GM12878 (cell line): Measurements from ENCODE around the gene REEP2. TPM values are rescaled to one million over a fixed set of nuclear protein-coding genes. Genes with fewer than 3 reads are reported as not detected.

Source experiments
- ATAC-seq: fragments of 200-7000 bp; cut with Tn5 transposase; 3 replicates; pipeline ENCODE4 v1.9.1; 2020; ENCODE audit warnings: mild to moderate bottlenecking, moderate library complexity
- BruUV-seq: library from RNA; stranded (reverse); fragments of 400-500 nt; replicated peaks from 2 replicates; lab custom pipeline; 2021; lab: Mats Ljungman, UMichigan
- CTCF ChIA-PET: fragments of 300-600 bp; sonication (Branson Sonifier 250); formaldehyde crosslinking; extraction: SDS; loops from one replicate; lab custom pipeline; 2021; ENCODE audit warnings: inconsistent platforms; lab: Yijun Ruan, JAX
- POLR2A ChIA-PET: fragments of 350-600 bp; formaldehyde crosslinking; extraction: SDS; loops from one replicate; lab custom pipeline; 2021; ENCODE audit warnings: inconsistent platforms; lab: Charles Lee
- RAD21 ChIA-PET: fragments of 300-600 bp; sonication (Branson Sonifier 250); formaldehyde crosslinking; loops from one replicate; lab custom pipeline; 2023; ENCODE audit warnings: antibody characterized with exemption; ENCODE audit not compliant: unreplicated experiment; lab: Charles Lee
- SMC1A ChIA-PET: fragments of 300-600 bp; sonication (Branson Sonifier 250); formaldehyde crosslinking; loops from one replicate; lab custom pipeline; 2023; ENCODE audit not compliant: unreplicated experiment, uncharacterized antibody; lab: Charles Lee
- DNase-seq: peaks from one replicate; pipeline ENCODE4 v3.0.0-alpha.2; 2011; ENCODE audit warnings: low read depth, low spot score
- FAIRE-seq: peaks from 3 replicates; lab custom pipeline; 2011; peaks lifted over from hg19 to GRCh38; lab: Jason Lieb, UNC
- H2AFZ ChIP-seq: 2 replicates; pipeline ENCODE4 v1.6.0; 2011; ENCODE audit warnings: low read depth, low read length, control low read depth; ENCODE audit not compliant: control insufficient read depth
- H3K27ac ChIP-seq: 2 replicates; pipeline ENCODE4 v1.5.1; 2011; ENCODE audit warnings: control low read depth; ENCODE audit not compliant: control insufficient read depth, insufficient read depth
- H3K27me3 ChIP-seq, 2 experiments: replicated peaks in 1 of 2; 2 replicates each; pipeline versions ENCODE4 v1.6.0 to v1.6.1; 2011; ENCODE audit warnings: low read length in 1 of 2; ENCODE audit not compliant: control insufficient read depth in 2 of 2, insufficient read depth in 2 of 2
- H3K36me3 ChIP-seq, 2 experiments: 2 replicates each; pipeline ENCODE4 v1.5.1; 2011; ENCODE audit warnings: low read length in 1 of 2; ENCODE audit not compliant: control insufficient read depth in 2 of 2, insufficient read depth in 2 of 2
- H3K4me1 ChIP-seq: 2 replicates; pipeline ENCODE4 v1.6.1; 2011; ENCODE audit warnings: mild to moderate bottlenecking, low read length, moderate library complexity, mixed read lengths; ENCODE audit not compliant: control insufficient read depth, insufficient read depth
- H3K4me2 ChIP-seq: 2 replicates; pipeline ENCODE4 v1.6.0; 2011; ENCODE audit warnings: control low read depth; ENCODE audit not compliant: control insufficient read depth, insufficient read depth
- H3K4me3 ChIP-seq: fragments of 200-600 bp; sonication (generic); 2 replicates; pipeline ENCODE4 v1.5.1; 2016
- H3K79me2 ChIP-seq: 2 replicates; pipeline ENCODE4 v1.6.0; 2011; ENCODE audit warnings: low read length; ENCODE audit not compliant: control insufficient read depth, insufficient read depth
- H3K9ac ChIP-seq: 2 replicates; pipeline ENCODE4 v1.8.0; 2011; ENCODE audit warnings: low read length, control low read depth, mixed read lengths; ENCODE audit not compliant: control insufficient read depth, insufficient read depth
- H3K9me3 ChIP-seq: replicated peaks from 3 replicates; pipeline ENCODE4 v1.5.1; 2011; ENCODE audit warnings: mild to moderate bottlenecking, low read length; ENCODE audit not compliant: control insufficient read depth, insufficient read depth
- H4K20me1 ChIP-seq: 2 replicates; pipeline ENCODE4 v1.6.0; 2011; ENCODE audit not compliant: control insufficient read depth, insufficient read depth
- BHLHE40 ChIP-seq, 2 experiments: fragments of 450-650 bp in 1 of 2; IDR thresholded peaks; 2 replicates each; pipeline ENCODE4 v1.6.1; 2011 to 2017; ENCODE audit warnings: low read depth in 2 of 2, borderline replicate concordance in 1 of 2, improper control_type of control experiment in 1 of 2, low read length in 1 of 2, mild to moderate bottlenecking in 1 of 2
- ELK1 ChIP-seq: IDR thresholded peaks from 2 replicates; pipeline ENCODE4 v1.6.1; 2012; ENCODE audit warnings: low read depth, low read length, improper control_type of control experiment
- FOXK2 ChIP-seq: fragments of 450-650 bp; IDR thresholded peaks from 2 replicates; pipeline ENCODE4 v1.6.1; 2017; ENCODE audit warnings: mild to moderate bottlenecking, moderate library complexity
- GATAD2B ChIP-seq: fragments of 450-650 bp; conservative IDR thresholded peaks from 2 replicates; pipeline ENCODE4 v1.6.1; 2017; ENCODE audit warnings: low read depth, mild to moderate bottlenecking, moderate library complexity
- IKZF2 ChIP-seq, 2 experiments: fragments of 450-650 bp; IDR thresholded peaks; 2 replicates each; pipeline ENCODE4 v1.6.1; 2017; ENCODE audit warnings: mild to moderate bottlenecking in 2 of 2, moderate library complexity in 2 of 2
- MTA3 ChIP-seq: IDR thresholded peaks from 2 replicates; pipeline ENCODE4 v1.6.1; 2012; ENCODE audit warnings: low read length, inconsistent platforms, borderline replicate concordance
- PAX5 ChIP-seq: IDR thresholded peaks from 2 replicates; pipeline ENCODE4 v1.6.1; 2011; ENCODE audit warnings: low read depth, low read length, borderline replicate concordance
- POLR2AphosphoS5 ChIP-seq: IDR thresholded peaks from 2 replicates; pipeline ENCODE4 v1.6.1; 2011; ENCODE audit warnings: mild to moderate bottlenecking, low read length, inconsistent platforms
- RELA ChIP-seq: fragments of 450-650 bp; IDR thresholded peaks from 2 replicates; pipeline ENCODE4 v1.8.0; 2014; ENCODE audit warnings: borderline replicate concordance; ENCODE audit not compliant: partially characterized antibody
- SMC3 ChIP-seq: IDR thresholded peaks from 2 replicates; pipeline ENCODE4 v1.6.1; 2011; ENCODE audit warnings: low read length, improper control_type of control experiment, borderline replicate concordance
- SPI1 ChIP-seq: IDR thresholded peaks from 2 replicates; pipeline ENCODE4 v1.6.1; 2011; ENCODE audit warnings: low read depth, mild to moderate bottlenecking, low read length, moderate library complexity, borderline replicate concordance; ENCODE audit not compliant: insufficient read depth
- SUPT20H ChIP-seq: IDR thresholded peaks from 2 replicates; pipeline ENCODE4 v1.6.1; 2011; ENCODE audit warnings: low read depth, mild to moderate bottlenecking, low read length, moderate library complexity, borderline replicate concordance; ENCODE audit not compliant: control insufficient read depth
- ZBTB33 ChIP-seq: fragments of 450-650 bp; IDR thresholded peaks from 2 replicates; pipeline ENCODE4 v1.6.1; 2017; ENCODE audit warnings: mild to moderate bottlenecking
- ZNF687 ChIP-seq: fragments of 450-650 bp; IDR thresholded peaks from 2 replicates; pipeline ENCODE4 v1.6.1; 2017; ENCODE audit warnings: mild to moderate bottlenecking, moderate library complexity
- WGBS: methylation state at CpG from one replicate; pipeline ENCODE4 v1.1.6; 2016; ENCODE audit warnings: low lambda C conversion rate; ENCODE audit not compliant: insufficient replicate concordance, insufficient coverage; ENCODE audit errors: missing lambda C conversion rate; 5-methylcytosine and 5-hydroxymethylcytosine counted together
- in situ Hi-C: fragments of 300-500 bp; cut with MboI; formaldehyde crosslinking; loops from 9 replicates; pipeline ENCODE4 v1.14.3; 2018; ENCODE audit warnings: mixed read lengths
- intact Hi-C: fragments of 100-400 bp; cut with micrococcal nuclease; formaldehyde crosslinking; loops from one replicate; pipeline ENCODE4 v1.14.2; 2022; ENCODE audit not compliant: unreplicated experiment
- polyA plus RNA-seq, 11 experiments: library from polyadenylated mRNA; depleted of rRNA in 4 of 11; unstranded in 6 of 11; stranded (reverse) in 5 of 11; fragments of >200 nt; fragmentation: Nextera tagmentation in 4 of 11; fragmentation: Illumina TruSeq in 1 of 11; extraction: Ambion mirVana in 4 of 11; extraction: Trizol in 1 of 11; gene quantifications; 1 replicate in 1 of 11; 2 replicates in 10 of 11; pipeline versions ENCODE4 v1.2.1 to v1.2.3, GENCODE V29; 2011 to 2016; ENCODE audit warnings: inconsistent platforms in 2 of 11, missing spikeins in 2 of 11, low read depth in 1 of 11
- total RNA-seq, 4 experiments: library from RNA; depleted of rRNA in 3 of 4; stranded (reverse); fragments of >200 nt in 3 of 4; fragmentation: Illumina TruSeq in 1 of 4; extraction: Trizol in 1 of 4; gene quantifications; 2 replicates each; pipeline versions ENCODE4 v1.2.1 to v1.2.3, GENCODE V29; 2013 to 2021

The REEP2 gene
- total and polyA plus RNA-seq, 10 of the 15 experiments (the other 5 are each of a cell fraction or from before 2014, with no cell fraction given), result 0.10 to 3.1 (median 2.0) TPM

- ChIA-PET RAD21 (interaction anchor here (2.3 kb wide), 1 partner anchor 11 kb away, joined by 13 read pairs; no protein-coding TSS in a partner anchor), SMC1A (interaction anchor here (1.3 kb wide), 1 partner anchor 11 kb away, joined by 8 read pairs; no protein-coding TSS in a partner anchor), CTCF (interaction anchor here (1.3 to 1.4 kb wide), 2 partner anchors 12 to 27 kb away, joined by 9 to 13 read pairs; partner anchors contain the start of gene EGR1), POLR2A (interaction anchor here (1.3 kb wide), 1 partner anchor 27 kb away, joined by 4 read pairs; the partner anchor contains the start of gene EGR1)
- H3K9me3 ChIP-seq, result no peaks in the 10 kb centered on the region
- peak; percentile 23 for DNase-seq
- peaks cover 7% of the 10 kb centered on the region; the same call in 1 of the 2 replicates for H3K4me1 ChIP-seq
- in situ Hi-C loops, result no loop called here
- 6% methylated on average over 58 of the region's 93 CpGs for WGBS
- H3K27ac ChIP-seq, result no peak overlapping the region
- H3K79me2 ChIP-seq, result no peaks in the 10 kb centered on the region
- peak overlapping the region; percentile 60 for H3K4me3 ChIP-seq
- intact Hi-C loops, result loop anchor here (1.0 kb wide), 1 partner anchor 27 kb away; the partner anchor contains the start of gene EGR1
- peak overlapping the region; percentile 30; the same call in 1 of the 2 replicates for H3K9ac ChIP-seq
- peaks cover 3 to 9% of the 10 kb centered on the region in 2 experiments; a peak in 3 of 4 replicates for H3K27me3 ChIP-seq
- peak; percentile 99 for ATAC-seq
- peak overlapping the region; percentile 75 for H2AFZ ChIP-seq
- BruUV-seq, result no TSS peak
- no peak for FAIRE-seq
- no peaks in the 10 kb centered on the region for H4K20me1 ChIP-seq
- no peaks in the 10 kb centered on the region for H3K36me3 ChIP-seq
- peak overlapping the region; percentile 93 for H3K4me2 ChIP-seq
- TF ChIP-seq BHLHE40 (IDR thresholded peaks at IDR 0.05; ENCODE audit: borderline replicate concordance in 1 of 2, low read depth in 2 of 2, low read length in 1 of 2) (peak in 1 of 2 experiments; percentile 37; a peak in 2 of 4 replicates), ELK1 (peak; percentile 99), IKZF2 (IDR thresholded peaks at IDR 0.05) (no peak), SUPT20H (no peak), POLR2AphosphoS5 (no peak), RELA (no peak), ZNF687 (no peak), SPI1 (0 out of 2 replicates have a peak, but pooled peaks have one; percentile 30), SMC3 (0 out of 2 replicates have a peak, but pooled peaks have one; percentile 9), FOXK2 (no peak), MTA3 (no peak), GATAD2B (peak; percentile 81), ZBTB33 (peak; percentile 24; the same call in 1 of the 2 replicates), PAX5 (no peak)
These were observed 53.1 kb downstream of the REEP2 start for GRCh38 chr5:138491669-138492559.
